Neutrophil (primary cell): Measurements from ENCODE around the gene RPS6KL1.

Experiments used
- H3K27ac ChIP-seq: fragments of 200-600 bp; sonication (generic); 2 replicates; pipeline ENCODE4 v1.5.1; 2016; ENCODE audit warnings: mild to moderate bottlenecking, moderate library complexity
- H3K27me3 ChIP-seq: fragments of 200-600 bp; sonication (generic); 2 replicates; pipeline ENCODE4 v1.6.0; 2016; ENCODE audit warnings: mild to moderate bottlenecking
- H3K36me3 ChIP-seq: fragments of 200-600 bp; sonication (generic); 2 replicates; pipeline ENCODE4 v1.5.1; 2017
- H3K4me1 ChIP-seq, 2 experiments: fragments of 200-600 bp in 1 of 2; sonication (generic) in 1 of 2; 1 replicate in 1 of 2; 2 replicates in 1 of 2; pipeline versions ENCODE4 v1.5.1 to v1.6.1; 2013 to 2016; ENCODE audit warnings: low read depth in 1 of 2, low read length in 1 of 2, mild to moderate bottlenecking in 1 of 2, moderate library complexity in 1 of 2; ENCODE audit not compliant: control insufficient read depth in 1 of 2, insufficient read depth in 1 of 2
- H3K4me3 ChIP-seq, 2 experiments: fragments of 200-600 bp in 1 of 2; sonication (generic) in 1 of 2; 1 replicate in 1 of 2; 2 replicates in 1 of 2; pipeline ENCODE4 v1.5.1; 2013 to 2016; ENCODE audit warnings: low read depth in 1 of 2, low read length in 1 of 2, mild to moderate bottlenecking in 1 of 2, moderate library complexity in 1 of 2
- H3K9me3 ChIP-seq: fragments of 200-600 bp; sonication (generic); 2 replicates; pipeline ENCODE4 v1.5.1; 2016
- CTCF ChIP-seq: fragments of 200-600 bp; sonication (generic); IDR thresholded peaks from 2 replicates; pipeline ENCODE4 v1.5.1; 2016; ENCODE audit warnings: antibody characterized with exemption

RPS6KL1 gene

GRCh38 chr14:74954232-74954946 lies 31.3 kb upstream of the RPS6KL1 start:
- Histone ChIP-seq H3K4me1 (peaks cover 3 to 13% of the 10 kb centered on the region in 2 experiments), H3K27me3 (peaks cover 55% of the 10 kb centered on the region)
- TF ChIP-seq CTCF, result no peak

GRCh38 chr14:74953686-74954085 lies 30.6 kb upstream of the RPS6KL1 start:
- no peaks in the 10 kb centered on the region for H3K36me3 ChIP-seq
- H3K4me1 ChIP-seq, result peaks cover 3 to 13% of the 10 kb centered on the region in 2 experiments
- no peaks in the 10 kb centered on the region for H3K9me3 ChIP-seq
- no peak for TF ChIP-seq CTCF
- no peak overlapping the region for H3K27ac ChIP-seq
- H3K27me3 ChIP-seq, result peaks cover 55% of the 10 kb centered on the region
- H3K4me3 ChIP-seq, result no peak overlapping the region

More at GRCh38 chr14:74954232-74954946, 31.3 kb upstream of the RPS6KL1 start:
- Histone ChIP-seq H3K9me3 (no peaks in the 10 kb centered on the region), H3K36me3 (no peaks in the 10 kb centered on the region), H3K27ac (no peak overlapping the region), H3K4me3 (no peak overlapping the region)

- H3K4me3 ChIP-seq, result no peak overlapping the region
- peaks cover 3 to 13% of the 10 kb centered on the region in 2 experiments for H3K4me1 ChIP-seq
- peaks cover 55% of the 10 kb centered on the region for H3K27me3 ChIP-seq
- no peaks in the 10 kb centered on the region for H3K9me3 ChIP-seq
- H3K27ac ChIP-seq, result no peak overlapping the region
- H3K36me3 ChIP-seq, result no peaks in the 10 kb centered on the region
- TF ChIP-seq CTCF, result no peak
Measured at GRCh38 chr14:74952697-74953484, 29.8 kb upstream of the RPS6KL1 start.

GRCh38 chr14:74952180-74952665 lies 29.2 kb upstream of the RPS6KL1 start:
- H3K27ac ChIP-seq, result no peak overlapping the region
- no peak for TF ChIP-seq CTCF
- H3K36me3 ChIP-seq, result no peaks in the 10 kb centered on the region
- H3K4me1 ChIP-seq, result peaks cover 3 to 13% of the 10 kb centered on the region in 2 experiments
- H3K4me3 ChIP-seq, result no peak overlapping the region
- peaks cover 49% of the 10 kb centered on the region for H3K27me3 ChIP-seq
- H3K9me3 ChIP-seq, result no peaks in the 10 kb centered on the region

- Histone ChIP-seq H3K9me3 (no peaks in the 10 kb centered on the region), H3K27ac (no peak overlapping the region), H3K36me3 (no peaks in the 10 kb centered on the region), H3K27me3 (peaks cover 43% of the 10 kb centered on the region), H3K4me3 (no peak overlapping the region), H3K4me1 (peaks cover 3 to 13% of the 10 kb centered on the region in 2 experiments)
- no peak for TF ChIP-seq CTCF
Measured at GRCh38 chr14:74951443-74952179, 28.6 kb upstream of the RPS6KL1 start.
